GM12878 (cell line): ENCODE measurements around the gene ALDH1A3. TPM values are rescaled to one million over a fixed set of nuclear protein-coding genes. Genes with fewer than 3 reads are reported as not detected.

Experiments
- ATAC-seq: fragments of 200-7000 bp; cut with Tn5 transposase; 3 replicates; pipeline ENCODE4 v1.9.1; 2020; ENCODE audit warnings: mild to moderate bottlenecking, moderate library complexity
- BruUV-seq: library from RNA; stranded (reverse); fragments of 400-500 nt; replicated peaks from 2 replicates; lab custom pipeline; 2021; lab: Mats Ljungman, UMichigan
- CTCF ChIA-PET: fragments of 300-600 bp; sonication (Branson Sonifier 250); formaldehyde crosslinking; extraction: SDS; loops from one replicate; lab custom pipeline; 2021; ENCODE audit warnings: inconsistent platforms; lab: Yijun Ruan, JAX
- POLR2A ChIA-PET: fragments of 350-600 bp; formaldehyde crosslinking; extraction: SDS; loops from one replicate; lab custom pipeline; 2021; ENCODE audit warnings: inconsistent platforms; lab: Charles Lee
- RAD21 ChIA-PET: fragments of 300-600 bp; sonication (Branson Sonifier 250); formaldehyde crosslinking; loops from one replicate; lab custom pipeline; 2023; ENCODE audit warnings: antibody characterized with exemption; ENCODE audit not compliant: unreplicated experiment; lab: Charles Lee
- SMC1A ChIA-PET: fragments of 300-600 bp; sonication (Branson Sonifier 250); formaldehyde crosslinking; loops from one replicate; lab custom pipeline; 2023; ENCODE audit not compliant: unreplicated experiment, uncharacterized antibody; lab: Charles Lee
- DNase-seq: peaks from one replicate; pipeline ENCODE4 v3.0.0-alpha.2; 2011; ENCODE audit warnings: low read depth, low spot score
- FAIRE-seq: peaks from 3 replicates; lab custom pipeline; 2011; peaks lifted over from hg19 to GRCh38; lab: Jason Lieb, UNC
- H2AFZ ChIP-seq: 2 replicates; pipeline ENCODE4 v1.6.0; 2011; ENCODE audit warnings: low read depth, low read length, control low read depth; ENCODE audit not compliant: control insufficient read depth
- H3K27ac ChIP-seq: 2 replicates; pipeline ENCODE4 v1.5.1; 2011; ENCODE audit warnings: control low read depth; ENCODE audit not compliant: control insufficient read depth, insufficient read depth
- H3K27me3 ChIP-seq, 2 experiments: replicated peaks in 1 of 2; 2 replicates each; pipeline versions ENCODE4 v1.6.0 to v1.6.1; 2011; ENCODE audit warnings: low read length in 1 of 2; ENCODE audit not compliant: control insufficient read depth in 2 of 2, insufficient read depth in 2 of 2
- H3K36me3 ChIP-seq, 2 experiments: 2 replicates each; pipeline ENCODE4 v1.5.1; 2011; ENCODE audit warnings: low read length in 1 of 2; ENCODE audit not compliant: control insufficient read depth in 2 of 2, insufficient read depth in 2 of 2
- H3K4me1 ChIP-seq: 2 replicates; pipeline ENCODE4 v1.6.1; 2011; ENCODE audit warnings: mild to moderate bottlenecking, low read length, moderate library complexity, mixed read lengths; ENCODE audit not compliant: control insufficient read depth, insufficient read depth
- H3K4me2 ChIP-seq: 2 replicates; pipeline ENCODE4 v1.6.0; 2011; ENCODE audit warnings: control low read depth; ENCODE audit not compliant: control insufficient read depth, insufficient read depth
- H3K4me3 ChIP-seq: fragments of 200-600 bp; sonication (generic); 2 replicates; pipeline ENCODE4 v1.5.1; 2016
- H3K79me2 ChIP-seq: 2 replicates; pipeline ENCODE4 v1.6.0; 2011; ENCODE audit warnings: low read length; ENCODE audit not compliant: control insufficient read depth, insufficient read depth
- H3K9ac ChIP-seq: 2 replicates; pipeline ENCODE4 v1.8.0; 2011; ENCODE audit warnings: low read length, control low read depth, mixed read lengths; ENCODE audit not compliant: control insufficient read depth, insufficient read depth
- H3K9me3 ChIP-seq: replicated peaks from 3 replicates; pipeline ENCODE4 v1.5.1; 2011; ENCODE audit warnings: mild to moderate bottlenecking, low read length; ENCODE audit not compliant: control insufficient read depth, insufficient read depth
- H4K20me1 ChIP-seq: 2 replicates; pipeline ENCODE4 v1.6.0; 2011; ENCODE audit not compliant: control insufficient read depth, insufficient read depth
- ATF7 ChIP-seq: fragments of 450-650 bp; IDR thresholded peaks from 2 replicates; pipeline ENCODE4 v1.6.1; 2016; ENCODE audit warnings: low read depth, mild to moderate bottlenecking
- CREB1 ChIP-seq: IDR thresholded peaks from 2 replicates; pipeline ENCODE4 v1.6.1; 2012; ENCODE audit warnings: low read depth, mild to moderate bottlenecking, inconsistent platforms
- DPF2 ChIP-seq: fragments of 450-650 bp; IDR thresholded peaks from 2 replicates; pipeline ENCODE4 v1.6.1; 2017; ENCODE audit warnings: mild to moderate bottlenecking
- E2F4 ChIP-seq: IDR thresholded peaks from 2 replicates; pipeline ENCODE4 v1.6.1; 2012; ENCODE audit warnings: low read depth, low read length, improper control_type of control experiment
- IRF4 ChIP-seq: IDR thresholded peaks from 2 replicates; pipeline ENCODE4 v1.6.1; 2011; ENCODE audit warnings: low read depth, low read length
- MAX ChIP-seq: IDR thresholded peaks from 2 replicates; pipeline ENCODE4 v1.6.1; 2012; ENCODE audit warnings: low read depth, low read length, improper control_type of control experiment
- MYB ChIP-seq: fragments of 150-350 bp; IDR thresholded peaks from 2 replicates; pipeline ENCODE4 v1.6.1; 2014; ENCODE audit warnings: mild to moderate bottlenecking, low read depth, low read length, borderline replicate concordance
- NFYA ChIP-seq: IDR thresholded peaks from 2 replicates; pipeline ENCODE4 v1.6.1; 2011; ENCODE audit warnings: low read depth, mild to moderate bottlenecking, low read length, improper control_type of control experiment, borderline replicate concordance
- NR2F1 ChIP-seq: fragments of 450-650 bp; conservative IDR thresholded peaks from 2 replicates; pipeline ENCODE4 v1.6.1; 2017; ENCODE audit warnings: mild to moderate bottlenecking
- RAD51 ChIP-seq: fragments of 450-650 bp; IDR thresholded peaks from 2 replicates; pipeline ENCODE4 v1.6.1; 2016; ENCODE audit warnings: moderate library complexity, mild to moderate bottlenecking, inconsistent platforms
- ZNF217 ChIP-seq: fragments of 450-650 bp; IDR thresholded peaks from 2 replicates; pipeline ENCODE4 v1.6.1; 2017; ENCODE audit warnings: antibody characterized with exemption, mild to moderate bottlenecking
- ZNF384 ChIP-seq: IDR thresholded peaks from 2 replicates; pipeline ENCODE4 v1.6.1; 2012; ENCODE audit warnings: low read depth, mild to moderate bottlenecking, low read length, improper control_type of control experiment, borderline replicate concordance
- whole genome bisulfite sequencing: methylation state at CpG from one replicate; pipeline ENCODE4 v1.1.6; 2016; ENCODE audit warnings: low lambda C conversion rate; ENCODE audit not compliant: insufficient replicate concordance, insufficient coverage; ENCODE audit errors: missing lambda C conversion rate; 5-methylcytosine and 5-hydroxymethylcytosine counted together
- in situ Hi-C: fragments of 300-500 bp; cut with MboI; formaldehyde crosslinking; loops from 9 replicates; pipeline ENCODE4 v1.14.3; 2018; ENCODE audit warnings: mixed read lengths
- intact Hi-C: fragments of 100-400 bp; cut with micrococcal nuclease; formaldehyde crosslinking; loops from one replicate; pipeline ENCODE4 v1.14.2; 2022; ENCODE audit not compliant: unreplicated experiment
- polyA plus RNA-seq, 11 experiments: library from polyadenylated mRNA; depleted of rRNA in 4 of 11; unstranded in 6 of 11; stranded (reverse) in 5 of 11; fragments of >200 nt; fragmentation: Nextera tagmentation in 4 of 11; fragmentation: Illumina TruSeq in 1 of 11; extraction: Ambion mirVana in 4 of 11; extraction: Trizol in 1 of 11; gene quantifications; 1 replicate in 1 of 11; 2 replicates in 10 of 11; pipeline versions ENCODE4 v1.2.1 to v1.2.3, GENCODE V29; 2011 to 2016; ENCODE audit warnings: inconsistent platforms in 2 of 11, missing spikeins in 2 of 11, low read depth in 1 of 11
- total RNA-seq, 4 experiments: library from RNA; depleted of rRNA in 3 of 4; stranded (reverse); fragments of >200 nt in 3 of 4; fragmentation: Illumina TruSeq in 1 of 4; extraction: Trizol in 1 of 4; gene quantifications; 2 replicates each; pipeline versions ENCODE4 v1.2.1 to v1.2.3, GENCODE V29; 2013 to 2021
- TF ChIP-seq, protein P1 (sequence below): IDR thresholded peaks from 2 replicates; pipeline ENCODE4 v1.6.1; 2012; ENCODE audit warnings: mild to moderate bottlenecking, low read depth, low read length

The ALDH1A3 gene
- total and polyA plus RNA-seq, 10 of the 15 experiments (the other 5 are each of a cell fraction or from before 2014, with no cell fraction given) = 0.06 to 0.69 (median 0.18) TPM

GRCh38 chr15:100877551-100877950 lies 2.1 kb upstream of the ALDH1A3 start:
- DNase-seq (no peak), ATAC-seq (no peak), FAIRE-seq (no peak)
- Histone ChIP-seq H3K27ac (no peak overlapping the region), H3K4me2 (no peak overlapping the region), H3K9me3 (no peaks in the 10 kb centered on the region), H3K27me3 (peaks cover 13 to 17% of the 10 kb centered on the region in 2 experiments), H4K20me1 (peaks cover 2% of the 10 kb centered on the region; the same call in 1 of the 2 replicates), H3K9ac (no peak overlapping the region), H3K4me3 (no peak overlapping the region)
- SMC1A ChIA-PET = interaction anchor here (1.0 kb wide), 1 partner anchor 144 kb away, joined by 3 read pairs; no protein-coding TSS in a partner anchor
- CTCF ChIA-PET = interaction anchor here (1.4 kb wide), 1 partner anchor 9 kb away, joined by 3 read pairs; no protein-coding TSS in a partner anchor
- WGBS = 74% methylated on average over 10 of the region's 10 CpGs
- RAD21 ChIA-PET = no interaction called here
- POLR2A ChIA-PET = interaction anchor here (0.5 kb wide), 1 partner anchor 210 kb away, joined by 3 read pairs; no protein-coding TSS in a partner anchor
- intact Hi-C loops (no loop called here), in situ Hi-C loops (no loop called here)
- no TSS peak for BruUV-seq
- TF ChIP-seq ZNF217 (no peak), DPF2 (no peak), NFYA (no peak), E2F4 (no peak), IRF4 (no peak), NR2F1 (no peak), RAD51 (no peak)
- TF ChIP-seq, all 136 proteins: peak for 0
- H3K4me1 ChIP-seq = no peaks in the 10 kb centered on the region
- H3K79me2 ChIP-seq = no peaks in the 10 kb centered on the region
- no peaks in the 10 kb centered on the region for H3K36me3 ChIP-seq
- no peak overlapping the region for H2AFZ ChIP-seq

DNA sequence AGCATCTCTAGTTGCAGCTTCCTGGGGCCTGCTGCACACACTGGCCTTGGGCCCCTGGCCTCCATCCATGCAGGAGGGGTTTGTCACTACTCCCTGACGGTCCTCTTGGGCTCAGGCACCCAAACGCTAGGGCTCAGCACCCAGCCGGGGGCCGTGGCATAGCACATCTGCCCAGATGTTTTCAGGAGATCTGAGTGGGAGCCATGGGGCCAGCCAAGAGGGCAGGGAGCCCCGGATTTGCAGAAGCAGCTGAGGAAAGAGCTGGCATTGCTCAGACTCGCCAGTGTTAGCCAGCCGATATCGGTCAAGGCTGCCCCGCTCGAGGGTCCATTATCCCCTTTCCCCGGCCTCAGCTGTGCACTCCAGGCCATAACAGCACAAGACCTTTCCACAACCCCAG lies 1.5 kb upstream of the ALDH1A3 start:
- peaks cover 13 to 17% of the 10 kb centered on the region in 2 experiments for H3K27me3 ChIP-seq
- 67% methylated on average over 11 of the region's 11 CpGs for WGBS
- DNase-seq (no peak), FAIRE-seq (no peak), ATAC-seq (no peak)
- no peak overlapping the region for H3K4me2 ChIP-seq
- ChIA-PET CTCF (no interaction called here), POLR2A (no interaction called here), SMC1A (no interaction called here), RAD21 (no interaction called here)
- no peaks in the 10 kb centered on the region for H3K36me3 ChIP-seq
- no TSS peak for BruUV-seq
- no peak overlapping the region for H3K9ac ChIP-seq
- intact Hi-C loops = no loop called here
- peaks cover 2% of the 10 kb centered on the region; the same call in 1 of the 2 replicates for H4K20me1 ChIP-seq
- H3K9me3 ChIP-seq = no peaks in the 10 kb centered on the region
- no peaks in the 10 kb centered on the region for H3K79me2 ChIP-seq
- in situ Hi-C loops = no loop called here
- no peaks in the 10 kb centered on the region for H3K4me1 ChIP-seq
- H2AFZ ChIP-seq = no peak overlapping the region
- no peak overlapping the region for H3K27ac ChIP-seq
- no peak overlapping the region for H3K4me3 ChIP-seq
- TF ChIP-seq MYB = no peak
- no peak for TF ChIP-seq MAX
- TF ChIP-seq ATF7 = no peak
- TF ChIP-seq NFYA = no peak
- TF ChIP-seq CREB1 = no peak
- TF ChIP-seq ZNF384 = no peak
- TF ChIP-seq, protein P1, sequence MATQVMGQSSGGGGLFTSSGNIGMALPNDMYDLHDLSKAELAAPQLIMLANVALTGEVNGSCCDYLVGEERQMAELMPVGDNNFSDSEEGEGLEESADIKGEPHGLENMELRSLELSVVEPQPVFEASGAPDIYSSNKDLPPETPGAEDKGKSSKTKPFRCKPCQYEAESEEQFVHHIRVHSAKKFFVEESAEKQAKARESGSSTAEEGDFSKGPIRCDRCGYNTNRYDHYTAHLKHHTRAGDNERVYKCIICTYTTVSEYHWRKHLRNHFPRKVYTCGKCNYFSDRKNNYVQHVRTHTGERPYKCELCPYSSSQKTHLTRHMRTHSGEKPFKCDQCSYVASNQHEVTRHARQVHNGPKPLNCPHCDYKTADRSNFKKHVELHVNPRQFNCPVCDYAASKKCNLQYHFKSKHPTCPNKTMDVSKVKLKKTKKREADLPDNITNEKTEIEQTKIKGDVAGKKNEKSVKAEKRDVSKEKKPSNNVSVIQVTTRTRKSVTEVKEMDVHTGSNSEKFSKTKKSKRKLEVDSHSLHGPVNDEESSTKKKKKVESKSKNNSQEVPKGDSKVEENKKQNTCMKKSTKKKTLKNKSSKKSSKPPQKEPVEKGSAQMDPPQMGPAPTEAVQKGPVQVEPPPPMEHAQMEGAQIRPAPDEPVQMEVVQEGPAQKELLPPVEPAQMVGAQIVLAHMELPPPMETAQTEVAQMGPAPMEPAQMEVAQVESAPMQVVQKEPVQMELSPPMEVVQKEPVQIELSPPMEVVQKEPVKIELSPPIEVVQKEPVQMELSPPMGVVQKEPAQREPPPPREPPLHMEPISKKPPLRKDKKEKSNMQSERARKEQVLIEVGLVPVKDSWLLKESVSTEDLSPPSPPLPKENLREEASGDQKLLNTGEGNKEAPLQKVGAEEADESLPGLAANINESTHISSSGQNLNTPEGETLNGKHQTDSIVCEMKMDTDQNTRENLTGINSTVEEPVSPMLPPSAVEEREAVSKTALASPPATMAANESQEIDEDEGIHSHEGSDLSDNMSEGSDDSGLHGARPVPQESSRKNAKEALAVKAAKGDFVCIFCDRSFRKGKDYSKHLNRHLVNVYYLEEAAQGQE = no peak
